Measurements from ENCODE around the gene LRRC40.

GRCh38 chr1:70169018-70169839 is 36.1 kb downstream of the LRRC40 start:
- TF ChIP-seq, protein P1, sequence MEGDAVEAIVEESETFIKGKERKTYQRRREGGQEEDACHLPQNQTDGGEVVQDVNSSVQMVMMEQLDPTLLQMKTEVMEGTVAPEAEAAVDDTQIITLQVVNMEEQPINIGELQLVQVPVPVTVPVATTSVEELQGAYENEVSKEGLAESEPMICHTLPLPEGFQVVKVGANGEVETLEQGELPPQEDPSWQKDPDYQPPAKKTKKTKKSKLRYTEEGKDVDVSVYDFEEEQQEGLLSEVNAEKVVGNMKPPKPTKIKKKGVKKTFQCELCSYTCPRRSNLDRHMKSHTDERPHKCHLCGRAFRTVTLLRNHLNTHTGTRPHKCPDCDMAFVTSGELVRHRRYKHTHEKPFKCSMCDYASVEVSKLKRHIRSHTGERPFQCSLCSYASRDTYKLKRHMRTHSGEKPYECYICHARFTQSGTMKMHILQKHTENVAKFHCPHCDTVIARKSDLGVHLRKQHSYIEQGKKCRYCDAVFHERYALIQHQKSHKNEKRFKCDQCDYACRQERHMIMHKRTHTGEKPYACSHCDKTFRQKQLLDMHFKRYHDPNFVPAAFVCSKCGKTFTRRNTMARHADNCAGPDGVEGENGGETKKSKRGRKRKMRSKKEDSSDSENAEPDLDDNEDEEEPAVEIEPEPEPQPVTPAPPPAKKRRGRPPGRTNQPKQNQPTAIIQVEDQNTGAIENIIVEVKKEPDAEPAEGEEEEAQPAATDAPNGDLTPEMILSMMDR (tag by site-specific recombination; IDR thresholded peaks at IDR 0.05): no peak
- TF ChIP-seq ZNF580 (tag by site-specific recombination; IDR thresholded peaks at IDR 0.05): no peak
- no peak for TF ChIP-seq KLF10 (tag by site-specific recombination; IDR thresholded peaks at IDR 0.05)
- TF ChIP-seq ZNF473 (tag by site-specific recombination; IDR thresholded peaks at IDR 0.05): no peak
- no peak for TF ChIP-seq ZNF157 (tag by site-specific recombination; IDR thresholded peaks at IDR 0.05)
- TF ChIP-seq ZNF202 (tag by site-specific recombination; IDR thresholded peaks at IDR 0.05; ENCODE audit: borderline replicate concordance): no peak

All from HEK293 (cell line).